ENCODE data around the gene CD207.
"Not testable (repeated sequence)": the region's sequence is repeated elsewhere in the genome, so short reads cannot be mapped to it uniquely, and the experiment has no call there.

Gene CD207

DNA sequence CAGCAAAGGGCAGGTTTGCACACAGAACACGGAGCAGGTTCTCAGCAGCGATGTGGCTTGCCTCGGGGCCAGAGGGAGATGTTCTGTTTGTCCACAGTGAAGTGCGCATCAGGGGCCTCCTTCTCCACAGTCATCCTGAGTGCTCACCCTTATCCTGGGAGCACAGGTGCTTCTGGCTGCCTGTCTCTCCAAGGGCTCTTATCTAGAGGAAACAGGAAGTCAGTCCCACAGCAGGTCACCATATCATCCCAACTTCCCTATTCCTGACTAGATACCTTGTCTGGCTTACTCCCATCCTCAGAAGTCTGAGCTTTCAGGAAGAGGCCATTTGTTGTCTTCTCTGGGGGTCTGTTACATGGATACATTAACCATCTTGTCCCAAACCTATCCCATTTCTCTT, at the start of gene CD207:
TSS of gene CD207 (minus strand) at position 174 of the 400 bp plus-strand sequence. CDS start at position 134, 40 bp downstream.
- no peak for DNase-seq

DNA sequence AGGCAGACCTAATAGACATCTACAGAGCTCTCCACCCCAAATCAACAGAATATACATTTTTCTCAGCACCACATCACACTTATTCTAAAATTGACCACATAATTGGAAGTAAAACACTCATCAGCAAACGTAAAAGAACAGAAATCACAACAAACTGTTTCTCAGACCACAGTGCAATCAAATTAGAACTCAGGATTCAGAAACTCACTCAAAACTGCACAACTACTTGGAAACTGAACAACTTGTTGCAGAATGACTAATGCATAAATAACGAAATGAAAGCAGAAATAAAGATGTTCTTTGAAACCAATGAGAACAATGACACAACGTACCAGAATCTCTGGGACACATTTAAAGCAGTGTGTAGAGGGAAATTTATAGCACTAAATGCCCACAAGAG, 42.9 kb upstream of the CD207 start:
- DNase-seq: not testable (repeated sequence)

DNA sequence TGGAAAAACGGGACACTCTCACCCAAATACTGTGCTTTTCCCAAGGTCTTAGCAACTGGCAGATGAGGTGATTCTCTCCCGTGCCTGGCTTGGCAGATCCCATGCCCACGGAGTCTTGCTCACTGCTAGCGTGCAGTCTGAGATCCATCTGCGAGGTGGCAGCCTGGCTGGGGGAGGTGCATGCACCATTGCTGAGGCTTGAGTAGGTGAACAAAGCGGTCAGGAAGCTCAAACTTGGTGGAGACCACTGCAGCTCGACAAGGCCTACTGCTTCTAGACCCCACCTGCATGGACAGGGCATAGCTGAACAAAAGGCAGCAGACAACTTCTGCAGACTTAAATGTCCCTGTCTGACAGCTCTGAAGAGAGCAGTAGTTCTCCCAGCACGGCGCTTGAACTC, 40.5 kb upstream of the CD207 start:
- not testable (repeated sequence) for DNase-seq

DNA sequence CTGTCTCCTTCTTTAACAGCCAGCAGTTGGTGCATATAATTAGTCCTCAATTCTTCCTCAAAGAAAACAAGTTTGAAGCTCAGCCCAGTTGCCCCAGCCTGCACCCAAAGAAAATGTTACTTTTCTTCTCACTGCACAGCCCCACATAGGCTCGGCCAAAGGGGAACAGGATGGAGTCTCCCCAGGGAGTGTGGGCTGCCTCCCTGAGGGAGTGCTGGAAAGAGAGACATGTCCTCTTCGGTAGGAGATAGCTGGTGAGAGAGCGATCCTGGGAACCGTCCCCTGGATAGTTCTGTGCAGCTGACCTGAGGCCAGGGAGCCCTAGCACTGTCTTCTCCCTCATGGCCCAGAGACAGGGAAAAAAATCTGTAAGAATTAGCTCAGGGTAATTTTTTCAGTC, 37.9 kb upstream of the CD207 start:
- no peak for DNase-seq

DNA sequence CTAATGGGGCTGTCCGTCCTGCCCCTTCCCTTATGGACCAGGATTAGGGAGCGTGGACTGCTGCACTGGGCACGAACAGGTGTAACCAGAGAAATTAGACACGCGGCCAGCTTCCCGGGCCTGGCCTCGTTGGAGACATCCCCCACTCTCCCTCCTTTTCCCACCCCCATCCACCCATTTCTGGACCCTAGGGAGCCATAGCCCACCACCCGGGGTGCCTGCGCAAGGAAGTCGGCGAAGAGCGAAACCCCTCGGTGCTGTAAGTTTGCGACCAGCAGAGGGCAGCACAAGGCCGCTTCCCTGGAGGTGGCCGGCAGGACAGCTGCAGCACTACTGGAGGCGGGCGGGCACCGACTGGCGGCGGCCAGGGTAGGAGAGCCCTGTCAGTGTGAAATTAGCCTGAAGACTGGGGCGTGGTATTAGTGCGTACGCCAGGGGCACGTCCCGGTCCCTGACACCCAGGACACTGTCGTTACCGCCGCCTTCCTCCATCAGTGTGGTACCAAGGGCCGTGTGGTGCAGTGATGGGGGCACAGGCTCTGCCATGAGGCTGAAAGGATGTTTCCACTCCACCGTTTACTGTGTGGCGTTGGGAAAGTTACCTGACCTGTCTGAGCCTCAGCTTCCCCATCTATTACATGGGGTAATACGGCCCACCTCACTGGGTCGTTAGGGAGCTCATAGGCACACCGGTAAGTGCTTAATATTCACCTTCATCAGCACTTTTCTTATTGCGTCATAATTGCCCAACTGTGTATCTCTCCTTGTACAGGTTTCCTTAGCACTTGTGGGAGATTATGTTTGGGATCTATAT, 36.0 kb upstream of the CD207 start:
- DNase-seq: peak; percentile 58

DNA sequence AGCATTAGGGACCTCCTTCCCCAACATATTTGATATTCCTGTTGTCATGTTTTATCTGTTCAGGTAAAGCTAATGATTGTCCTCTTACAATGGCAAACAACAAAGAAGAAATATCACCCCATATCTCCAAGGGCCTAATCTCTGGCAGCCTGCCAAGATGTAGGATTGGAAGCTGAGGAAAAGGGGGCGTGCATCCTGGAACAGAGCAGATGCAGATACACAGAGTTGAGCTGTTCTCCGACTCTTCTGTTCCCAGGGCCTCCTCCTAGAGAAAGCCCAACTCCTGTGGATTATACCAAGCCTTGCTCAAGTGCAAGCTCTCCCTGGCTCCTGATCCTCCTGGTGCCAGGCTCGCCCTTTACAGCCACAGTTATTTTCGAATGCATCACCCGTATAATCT, 35.2 kb upstream of the CD207 start:
- DNase-seq: no peak

DNA sequence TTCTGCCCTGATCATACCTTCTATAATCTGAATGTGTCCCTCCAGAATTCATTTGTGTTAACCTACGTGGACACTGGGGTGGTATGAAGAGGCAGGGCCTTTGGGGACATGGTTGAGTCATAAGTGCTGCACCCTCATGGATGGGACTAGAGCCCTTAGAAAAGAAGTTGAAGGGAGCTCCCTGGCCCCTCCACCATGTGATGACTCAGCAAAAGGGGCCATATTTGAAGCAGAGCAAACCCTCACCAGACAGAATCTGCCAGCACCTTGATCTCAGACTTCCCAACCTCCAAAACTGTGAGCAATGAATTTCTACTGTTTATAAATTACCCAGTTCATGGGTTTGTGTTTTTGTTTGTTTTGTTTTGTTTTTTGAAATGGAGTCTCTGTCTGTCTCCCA, 33.4 kb upstream of the CD207 start:
- no peak for DNase-seq

DNA sequence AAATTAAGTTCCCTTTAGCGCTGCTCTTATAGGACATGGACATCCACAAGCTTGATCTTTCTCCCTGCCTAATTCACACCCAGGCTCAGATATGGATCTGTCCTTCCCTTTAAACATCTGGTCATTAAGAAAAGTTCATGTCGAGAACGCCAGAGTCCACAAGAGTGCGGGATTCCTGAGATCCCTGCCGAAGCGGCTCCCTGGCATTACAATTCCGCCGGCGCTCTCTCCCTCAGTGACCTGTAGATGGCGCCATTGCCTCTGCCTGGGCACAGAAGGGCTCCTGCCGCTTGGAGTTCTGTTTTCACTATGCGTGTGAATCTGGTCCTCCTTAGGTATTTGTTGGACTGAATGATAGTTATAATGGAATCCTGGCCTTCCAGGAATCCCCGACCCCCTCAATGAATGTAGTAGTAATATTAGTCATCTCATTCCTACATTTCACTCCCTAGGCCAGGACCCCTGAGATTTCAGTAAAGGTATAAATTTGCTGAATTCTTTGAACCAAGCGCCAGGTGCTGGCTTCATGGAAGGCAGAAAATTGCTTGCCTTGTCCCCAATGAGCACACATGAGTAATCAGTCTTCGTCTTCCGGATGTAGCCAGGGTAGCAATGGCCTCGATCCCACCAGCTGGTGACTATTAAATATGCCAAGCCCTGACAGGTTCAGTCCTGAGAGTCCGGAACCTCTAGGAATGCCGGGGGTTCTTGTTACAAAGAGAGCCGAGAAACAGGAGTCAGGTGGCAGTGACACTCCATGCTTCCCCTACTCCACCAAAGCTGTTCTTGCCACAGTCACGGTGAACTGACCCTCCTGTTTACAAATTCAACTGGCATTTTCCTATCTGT, 26.4 kb upstream of the CD207 start:
- DNase-seq: peak; percentile 66

DNA sequence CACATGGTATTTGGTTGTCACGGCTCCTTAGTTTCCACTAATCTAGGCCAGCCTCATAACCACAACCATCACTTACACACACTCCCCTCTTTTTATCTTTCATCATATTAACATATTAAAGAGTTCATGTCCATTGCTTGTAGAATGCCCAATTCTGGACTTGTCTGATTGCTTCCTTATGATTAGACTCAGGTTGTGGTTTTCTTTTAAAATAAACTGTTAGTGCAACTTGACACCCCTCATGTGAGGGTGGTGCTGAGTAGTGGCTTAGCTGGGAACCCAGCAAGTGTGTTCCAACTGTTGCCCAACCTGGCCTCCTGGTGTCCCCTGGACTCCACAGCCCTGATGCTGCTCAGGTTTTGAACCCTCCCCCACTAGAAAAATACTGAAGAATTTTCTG, 20.1 kb upstream of the CD207 start:
- DNase-seq: no peak

DNA sequence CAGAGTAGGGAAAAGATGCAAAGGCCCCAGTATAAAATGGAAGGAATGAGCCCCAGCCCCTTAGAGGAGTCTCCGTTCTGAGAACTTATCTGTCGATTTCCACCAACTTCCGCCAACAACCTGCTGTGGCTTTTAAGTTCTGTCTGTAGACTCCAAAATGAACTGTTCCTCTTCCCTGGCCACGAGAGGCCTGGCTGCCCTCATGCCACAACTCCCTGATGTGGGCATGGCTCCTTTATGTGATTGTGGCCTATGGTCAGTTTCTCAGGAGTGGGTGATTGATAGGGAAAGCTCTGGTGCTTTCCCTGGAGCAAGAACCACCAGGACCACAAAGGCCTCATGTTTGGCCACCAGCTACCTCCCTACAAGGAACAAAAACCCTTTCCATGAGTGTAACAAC, 18.8 kb upstream of the CD207 start:
- no peak for DNase-seq

DNA sequence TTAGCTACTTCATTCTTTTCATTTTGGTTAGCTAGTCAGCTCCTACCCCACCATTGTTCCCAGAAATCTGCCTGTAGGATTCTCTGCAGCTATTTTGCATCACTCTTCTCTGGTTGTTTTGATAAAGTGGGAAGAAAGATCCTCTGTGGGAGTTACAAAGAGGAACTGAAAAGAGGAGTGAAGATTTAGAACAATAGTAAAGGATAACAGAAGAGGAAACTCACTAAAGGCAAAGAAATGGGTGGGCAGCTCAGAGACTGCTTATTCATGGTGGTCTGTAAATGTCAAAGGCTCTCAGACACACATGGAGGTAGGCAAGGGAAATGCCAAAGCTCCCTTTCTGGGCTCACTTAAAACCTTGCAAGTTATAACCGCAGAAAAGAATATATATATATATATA, 17.2 kb upstream of the CD207 start:
- no peak for DNase-seq

DNA sequence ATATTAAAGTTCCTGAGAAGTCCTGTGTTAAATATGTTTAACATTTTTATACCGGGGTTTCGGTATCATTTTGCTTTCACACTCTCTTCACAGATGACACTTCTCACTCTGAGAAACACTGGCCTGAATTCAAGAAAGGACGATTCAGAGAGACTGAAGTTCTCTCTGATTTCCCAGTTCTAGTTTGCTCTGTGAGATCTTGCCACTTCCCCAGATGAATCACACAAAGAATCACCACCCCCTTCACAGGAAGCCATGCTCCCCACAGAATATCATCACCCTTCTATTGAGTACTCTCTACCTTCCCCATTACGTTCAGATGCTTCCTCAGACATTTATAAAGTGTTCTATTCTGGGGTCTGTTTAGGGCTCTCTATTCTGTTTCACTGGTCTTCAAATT, 16.1 kb upstream of the CD207 start:
- no peak for DNase-seq

DNA sequence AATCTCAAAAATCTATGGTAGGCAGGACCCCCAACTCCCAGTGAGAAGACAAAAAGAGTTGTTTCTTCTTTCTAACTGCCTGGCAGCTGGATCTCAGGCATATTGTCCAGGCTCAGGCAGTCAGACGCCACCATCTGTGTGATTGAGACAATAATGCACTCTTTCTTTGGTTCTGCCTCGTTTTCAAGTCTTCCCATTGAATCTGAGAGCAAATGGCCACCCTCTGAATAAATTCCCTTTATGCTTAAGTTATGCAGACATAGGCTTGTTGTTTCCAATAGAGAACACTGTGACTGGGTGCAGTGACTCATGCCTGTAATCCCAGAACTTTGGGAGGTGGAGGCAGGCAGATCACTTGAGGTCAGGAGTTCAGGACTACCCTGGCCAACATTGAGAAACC, 15.3 kb upstream of the CD207 start:
- DNase-seq: no peak

DNA sequence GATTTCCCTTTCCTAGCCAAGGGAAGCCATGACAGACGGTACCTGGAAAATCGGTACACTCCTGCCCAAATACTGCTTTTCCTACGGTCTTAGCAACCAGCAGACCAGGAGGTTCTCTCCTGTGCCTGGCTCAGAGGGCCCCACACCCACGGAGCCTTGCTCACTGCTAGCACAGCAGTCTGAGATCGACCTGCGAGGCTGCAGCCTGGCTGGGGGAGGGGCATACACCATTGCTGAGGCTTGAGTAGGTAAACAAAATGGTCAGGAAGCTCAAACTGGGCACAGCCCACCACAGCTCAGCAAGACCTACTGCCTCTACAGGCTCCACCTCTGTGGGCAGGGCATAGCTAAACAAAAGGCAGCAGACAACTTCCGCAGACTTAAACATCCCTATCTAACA, 6.8 kb upstream of the CD207 start:
- no peak for DNase-seq

DNA sequence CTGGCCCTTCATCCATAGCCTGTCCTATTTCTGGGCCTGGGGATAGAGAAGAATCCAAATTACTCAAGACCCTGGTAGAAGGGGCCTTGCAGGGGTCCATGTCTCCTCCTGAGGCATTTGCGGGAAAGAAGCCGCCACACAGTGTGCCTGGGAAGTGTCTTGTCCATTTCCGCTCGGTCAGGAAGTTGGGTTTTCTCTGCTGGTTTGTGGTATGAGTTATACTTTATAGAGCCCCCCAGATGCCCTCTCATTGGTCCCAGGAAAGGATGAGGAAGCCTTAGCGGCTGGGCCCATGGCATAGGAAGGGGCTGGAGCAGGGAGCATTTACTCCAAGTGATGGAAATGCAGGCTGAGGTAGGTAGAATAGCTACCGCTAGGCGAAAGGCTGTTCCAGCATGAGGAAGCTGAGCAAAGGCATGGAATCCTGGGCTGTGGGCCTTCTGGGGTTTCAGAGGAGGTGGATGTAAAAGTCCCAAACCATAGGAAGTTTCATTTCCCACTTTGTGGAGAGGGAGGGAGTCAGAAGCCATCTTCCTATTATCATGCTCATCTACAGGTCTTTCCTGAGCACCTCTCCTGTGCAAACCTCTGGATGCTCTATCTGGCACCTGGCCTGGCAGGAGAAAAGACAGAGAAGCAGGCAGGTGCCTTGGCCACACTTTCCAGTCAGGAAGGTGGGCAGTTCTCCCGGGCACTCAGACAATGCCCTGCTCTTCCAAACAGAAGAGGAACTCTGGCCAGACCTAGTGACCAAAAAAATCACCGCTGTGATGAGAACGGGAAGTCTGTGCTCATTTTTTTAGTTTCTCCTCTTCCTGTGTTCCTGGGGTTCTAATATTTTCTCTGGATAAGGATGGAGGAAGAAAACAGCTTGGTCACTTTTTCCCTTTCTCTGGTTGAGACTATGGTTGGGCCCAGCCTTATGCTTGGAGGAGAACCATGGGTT, 2.6 kb upstream of the CD207 start:
- DNase-seq: no peak

DNA sequence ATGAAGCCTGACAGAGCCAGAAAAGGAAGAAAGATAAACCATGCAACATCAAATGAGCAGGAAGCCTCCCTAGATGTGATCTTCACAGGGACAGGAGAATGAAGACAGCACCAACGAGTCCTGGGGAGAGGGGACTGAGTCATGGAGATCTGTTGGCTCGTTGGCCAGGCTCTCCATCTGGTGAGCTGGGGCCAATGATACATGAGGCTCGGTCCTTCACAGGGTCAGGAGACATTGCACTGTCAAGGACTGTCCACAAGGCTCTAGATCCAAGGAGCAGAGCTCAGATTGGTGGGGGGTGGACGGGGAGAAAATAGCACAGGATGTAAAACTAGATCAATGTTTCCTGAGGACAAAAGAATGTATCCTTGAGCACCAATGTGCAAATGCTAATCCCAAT, 735 bp downstream of the CD207 start:
- no peak for DNase-seq

DNA sequence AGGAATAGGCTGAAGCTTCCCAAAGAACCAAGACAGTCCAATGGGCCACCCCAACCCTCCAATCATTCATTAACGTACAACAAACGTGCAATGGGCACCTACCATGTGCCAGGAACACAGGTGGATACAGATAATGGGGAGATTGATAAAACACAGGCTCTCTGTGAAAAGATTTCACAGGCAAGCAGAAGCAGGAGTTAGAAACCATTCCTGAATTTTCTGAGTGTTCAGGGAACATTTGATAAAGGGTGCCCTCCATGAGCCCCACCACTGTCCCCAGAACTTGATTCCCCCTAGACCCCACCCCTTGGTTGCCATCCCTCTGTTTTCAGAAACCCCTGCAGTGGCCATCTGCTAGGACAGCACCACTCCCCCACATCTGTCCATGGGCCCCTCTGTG, 1.5 kb downstream of the CD207 start:
- no peak for DNase-seq

DNA sequence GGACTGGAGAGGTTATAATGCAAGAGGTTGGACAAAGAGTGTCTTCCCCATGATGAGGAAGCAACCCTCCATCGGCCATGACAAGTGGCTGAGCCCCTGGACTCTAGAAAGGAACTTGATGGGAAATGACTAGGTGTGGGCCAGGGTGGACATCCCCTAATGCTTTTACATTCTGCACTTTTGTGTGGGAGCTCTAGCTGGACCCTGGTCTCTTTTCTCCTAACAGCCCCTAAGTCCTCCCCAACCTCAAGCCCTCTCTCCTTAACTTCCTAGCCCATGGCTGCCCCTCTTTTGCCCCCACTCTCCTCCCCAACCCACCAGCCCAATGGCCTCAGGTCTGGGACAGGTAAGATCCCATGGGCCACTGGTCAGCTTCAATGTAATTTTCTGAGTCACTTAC, 2.4 kb downstream of the CD207 start:
- no peak for DNase-seq

DNA sequence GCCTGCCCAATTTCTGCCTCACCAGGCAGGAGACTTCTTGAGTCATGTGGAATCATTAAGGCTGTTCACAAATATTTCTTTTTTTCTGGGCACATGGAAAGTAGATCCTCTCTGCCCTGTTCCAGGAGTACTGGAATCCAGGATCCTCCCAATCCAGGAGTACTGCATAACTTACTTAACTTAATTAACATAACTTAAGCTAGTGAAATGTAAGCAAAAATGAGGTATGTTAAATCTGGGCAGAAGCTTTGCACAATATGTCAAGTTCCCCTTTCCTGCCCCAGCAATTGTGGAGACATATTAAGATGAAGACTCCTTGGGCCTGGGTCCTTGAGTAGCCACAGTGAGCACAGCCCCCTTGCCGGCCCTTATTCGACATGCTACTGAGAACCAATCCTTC, 3.2 kb downstream of the CD207 start:
- no peak for DNase-seq

DNA sequence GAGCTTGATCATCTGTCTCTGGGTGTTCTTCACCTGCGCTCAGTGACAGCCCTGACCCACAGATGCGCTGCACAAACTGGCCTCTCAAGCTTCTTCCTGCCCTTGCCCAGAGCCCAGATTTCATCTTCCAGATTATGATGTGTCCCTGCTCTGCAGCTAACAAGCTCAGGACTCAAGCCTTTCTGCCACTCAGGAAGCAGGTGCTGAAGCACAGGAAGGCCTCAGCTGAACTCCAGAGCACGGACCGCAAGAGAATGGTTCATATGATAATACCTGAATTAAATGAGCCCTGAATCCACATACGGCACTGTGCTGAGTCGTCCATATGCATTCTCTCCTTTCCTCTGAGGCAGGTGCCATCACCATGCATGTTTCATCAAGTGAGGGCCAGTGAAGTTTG, 3.8 kb downstream of the CD207 start:
- no peak for DNase-seq

DNA sequence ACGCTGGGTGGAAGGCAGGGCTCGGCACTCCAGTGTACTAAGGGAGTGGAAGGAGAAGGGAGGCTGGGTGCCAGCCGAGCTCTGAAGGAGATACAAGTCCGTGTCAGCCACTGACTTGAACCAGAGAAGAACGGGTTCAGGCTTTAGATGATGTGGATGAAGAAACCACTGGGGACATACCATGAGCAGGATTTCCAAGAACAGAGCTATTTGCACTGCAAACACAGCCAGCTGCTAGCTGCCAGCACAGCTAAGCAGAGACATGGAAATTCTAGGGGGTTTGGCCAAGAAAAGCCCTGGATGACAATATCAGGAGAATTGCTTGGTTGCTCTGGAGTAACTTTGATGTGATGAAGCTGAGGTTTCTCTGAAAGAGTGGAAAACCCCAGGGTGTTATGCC, 5.2 kb downstream of the CD207 start:
- no peak for DNase-seq

DNA sequence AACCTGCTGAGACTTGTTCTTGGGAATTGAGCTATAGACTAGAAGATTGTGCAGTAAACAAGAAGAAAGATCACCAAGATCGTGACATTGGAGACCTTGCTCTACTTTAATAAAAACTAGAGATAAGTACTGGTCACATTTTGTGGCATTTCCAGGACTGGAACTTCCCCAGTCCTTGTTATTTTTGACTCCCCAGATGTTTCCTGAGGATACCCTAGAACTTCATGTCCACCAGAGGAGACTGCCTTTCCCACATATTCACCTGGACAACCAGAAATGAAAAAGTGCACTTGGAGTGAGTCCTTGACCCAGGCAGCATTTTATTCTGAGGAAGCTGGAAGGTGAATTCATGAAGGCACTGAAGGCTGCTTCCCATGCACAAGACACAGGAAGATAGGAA, 5.7 kb downstream of the CD207 start:
- no peak for DNase-seq
